Common myeloid progenitor, CD34-positive (primary cell): Measurements from ENCODE around the gene RBM7.
A peak's percentile ranks its signal among the peaks of the same experiment; 100 is the strongest.

ENCODE experiments used
- CTCF ChIA-PET: fragments of 350-600 bp; sonication (Branson Sonifier 250); formaldehyde crosslinking; loops from one replicate; lab custom pipeline; 2021; ENCODE audit warnings: antibody characterized with exemption; lab: Charles Lee
- POLR2A ChIA-PET: fragments of 350-600 bp; sonication (Branson Sonifier 250); formaldehyde crosslinking; loops from one replicate; lab custom pipeline; 2021; ENCODE audit warnings: antibody characterized with exemption; lab: Charles Lee
- DNase-seq, 3 donors: peaks; one replicate each; pipeline versions ENCODE4 v3.0.0 to v3.0.0-alpha.2; 2013
- H3K27ac ChIP-seq, 2 experiments: 1 replicate in 1 of 2; 2 replicates in 1 of 2; pipeline ENCODE4 v1.7.0; 2013; ENCODE audit warnings: inconsistent platforms in 2 of 2, low read length in 2 of 2, mild to moderate bottlenecking in 2 of 2, low read depth in 1 of 2, moderate library complexity in 1 of 2; ENCODE audit not compliant: severe bottlenecking in 2 of 2, insufficient read depth in 1 of 2, poor library complexity in 1 of 2
- H3K27me3 ChIP-seq, 5 experiments: replicated peaks in 2 of 5; 1 replicate in 3 of 5; 2 replicates in 2 of 5; pipeline versions ENCODE4 v1.6.1 to v1.7.0; 2013; ENCODE audit warnings: low read length in 4 of 5, mild to moderate bottlenecking in 2 of 5, moderate library complexity in 2 of 5, inconsistent platforms in 1 of 5; ENCODE audit not compliant: insufficient read depth in 5 of 5, control insufficient read depth in 4 of 5
- H3K36me3 ChIP-seq, 4 experiments: 1 replicate in 2 of 4; 2 replicates in 2 of 4; pipeline versions ENCODE4 v1.6.1 to v1.7.0; 2013; ENCODE audit warnings: low read length in 3 of 4, control low read depth in 1 of 4, mild to moderate bottlenecking in 1 of 4; ENCODE audit not compliant: control insufficient read depth in 4 of 4, insufficient read depth in 4 of 4
- H3K4me1 ChIP-seq, 4 experiments: 1 replicate in 3 of 4; 2 replicates in 1 of 4; pipeline versions ENCODE4 v1.6.1 to v1.7.1; 2013; ENCODE audit warnings: low read length in 3 of 4, mild to moderate bottlenecking in 3 of 4, control low read depth in 1 of 4, inconsistent platforms in 1 of 4, moderate library complexity in 1 of 4; ENCODE audit not compliant: control insufficient read depth in 4 of 4, insufficient read depth in 4 of 4; ENCODE audit errors: control extremely low read depth in 1 of 4
- H3K4me3 ChIP-seq, 7 experiments: 1 replicate in 4 of 7; 2 replicates in 3 of 7; pipeline versions ENCODE4 v1.5.1 to v1.7.0; 2013; ENCODE audit warnings: mild to moderate bottlenecking in 7 of 7, low read length in 6 of 7, moderate library complexity in 6 of 7, inconsistent platforms in 2 of 7, low read depth in 2 of 7, control low read depth in 1 of 7; ENCODE audit not compliant: insufficient read depth in 4 of 7, control insufficient read depth in 1 of 7; ENCODE audit errors: extremely low read depth in 1 of 7
- H3K9me3 ChIP-seq, 5 experiments: 1 replicate in 4 of 5; 2 replicates in 1 of 5; pipeline versions ENCODE4 v1.6.1 to v1.7.1; 2013; ENCODE audit warnings: low read length in 4 of 5, mild to moderate bottlenecking in 2 of 5, inconsistent platforms in 1 of 5, low read depth in 1 of 5, moderate library complexity in 1 of 5; ENCODE audit not compliant: control insufficient read depth in 4 of 5, insufficient read depth in 2 of 5; ENCODE audit errors: control extremely low read depth in 1 of 5
- WGBS: methylation state at CpG from one replicate; pipeline ENCODE4 v1.1.5; 2013; ENCODE audit not compliant: insufficient coverage; 5-methylcytosine and 5-hydroxymethylcytosine counted together

Gene RBM7

GRCh38 chr11:114401311-114401710 is 845 bp downstream of the RBM7 start:
- Histone ChIP-seq H3K27me3 (no peaks in the 10 kb centered on the region), H3K27ac (peak overlapping the region; percentile 99), H3K4me3 (peak overlapping the region in 6 of 7 experiments; percentile 88 to 99 (median 93)), H3K4me1 (peaks cover 14 to 45% (median 19%) of the 10 kb centered on the region in 4 experiments), H3K36me3 (peaks cover 5 to 26% (median 16%) of the 10 kb centered on the region in 4 experiments), H3K9me3 (no peaks in the 10 kb centered on the region)
- POLR2A ChIA-PET = no interaction called here
- 0% methylated on average over 1 of the region's 4 CpGs for WGBS
- DNase-seq = peak in 1 of 3 donors; percentile 15
- CTCF ChIA-PET = no interaction called here

- CTCF ChIA-PET = interaction anchor here (0.7 kb wide), 1 partner anchor 9 kb away, joined by 3 read pairs; no protein-coding TSS in a partner anchor
- H3K27ac ChIP-seq = no peak overlapping the region
- POLR2A ChIA-PET = no interaction called here
Measured at GRCh38 chr11:114412946-114413345, 12.5 kb downstream of the RBM7 start.

GRCh38 chr11:114413958-114414357 is 13.5 kb downstream of the RBM7 start:
- no peak overlapping the region for H3K27ac ChIP-seq
- peaks cover 2 to 14% (median 11%) of the 10 kb centered on the region in 4 experiments for H3K36me3 ChIP-seq
- POLR2A ChIA-PET = no interaction called here
- H3K9me3 ChIP-seq = no peaks in the 10 kb centered on the region
- no peaks in the 10 kb centered on the region for H3K27me3 ChIP-seq
- CTCF ChIA-PET = no interaction called here
- H3K4me3 ChIP-seq = no peak overlapping the region
- WGBS = over 99% methylated on average over 8 of the region's 10 CpGs
- H3K4me1 ChIP-seq = no peaks in the 10 kb centered on the region
- DNase-seq = no peak

More at GRCh38 chr11:114412946-114413345, 12.5 kb downstream of the RBM7 start:
- Histone ChIP-seq H3K9me3 (no peaks in the 10 kb centered on the region), H3K27me3 (no peaks in the 10 kb centered on the region), H3K36me3 (peaks cover 2 to 20% (median 16%) of the 10 kb centered on the region in 4 experiments), H3K4me3 (no peak overlapping the region), H3K4me1 (no peaks in the 10 kb centered on the region)
- DNase-seq = no peak
- WGBS = 100% methylated on average over 2 of the region's 4 CpGs

GRCh38 chr11:114416441-114416961 is 16.0 kb downstream of the RBM7 start:
- Histone ChIP-seq H3K27me3 (no peaks in the 10 kb centered on the region), H3K4me1 (no peaks in the 10 kb centered on the region), H3K9me3 (no peaks in the 10 kb centered on the region), H3K36me3 (peaks cover 0 to 7% (median 2%) of the 10 kb centered on the region in 4 experiments), H3K27ac (no peak overlapping the region), H3K4me3 (no peak overlapping the region)
- CTCF ChIA-PET = no interaction called here
- DNase-seq = no peak
- POLR2A ChIA-PET = no interaction called here

GRCh38 chr11:114426280-114426679 is 25.8 kb downstream of the RBM7 start:
- Histone ChIP-seq H3K9me3 (peaks cover 0 to 5% (median 2%) of the 10 kb centered on the region in 5 experiments), H3K4me3 (no peak overlapping the region), H3K4me1 (no peaks in the 10 kb centered on the region), H3K27ac (no peak overlapping the region), H3K36me3 (no peaks in the 10 kb centered on the region), H3K27me3 (no peaks in the 10 kb centered on the region)
- DNase-seq = no peak
- WGBS = 100% methylated on average over 4 of the region's 4 CpGs
- POLR2A ChIA-PET = interaction anchor here (0.6 kb wide), 1 partner anchor 17 kb away, joined by 3 read pairs; no protein-coding TSS in a partner anchor
- CTCF ChIA-PET = no interaction called here

GRCh38 chr11:114430290-114430689 is 29.8 kb downstream of the RBM7 start:
- Histone ChIP-seq H3K9me3 (peaks cover 0 to 2% (median 0%) of the 10 kb centered on the region in 5 experiments), H3K36me3 (no peaks in the 10 kb centered on the region), H3K27ac (no peak overlapping the region), H3K4me3 (no peak overlapping the region), H3K4me1 (no peaks in the 10 kb centered on the region), H3K27me3 (no peaks in the 10 kb centered on the region)
- ChIA-PET POLR2A (no interaction called here), CTCF (interaction anchor here (1.3 kb wide), 1 partner anchor 37 kb away, joined by 3 read pairs; no protein-coding TSS in a partner anchor)
- DNase-seq = no peak

- 100% methylated on average over 1 of the region's 3 CpGs for WGBS
- ChIA-PET CTCF (no interaction called here), POLR2A (no interaction called here)
- peaks cover 0 to 2% (median 0%) of the 10 kb centered on the region in 5 experiments for H3K9me3 ChIP-seq
- DNase-seq = no peak
- no peak overlapping the region for H3K4me3 ChIP-seq
- no peaks in the 10 kb centered on the region for H3K27me3 ChIP-seq
- H3K36me3 ChIP-seq = no peaks in the 10 kb centered on the region
- no peak overlapping the region for H3K27ac ChIP-seq
- no peaks in the 10 kb centered on the region for H3K4me1 ChIP-seq
Measured at GRCh38 chr11:114432893-114433292, 32.4 kb downstream of the RBM7 start.
